ENCODE results near the gene UROD.

DNA sequence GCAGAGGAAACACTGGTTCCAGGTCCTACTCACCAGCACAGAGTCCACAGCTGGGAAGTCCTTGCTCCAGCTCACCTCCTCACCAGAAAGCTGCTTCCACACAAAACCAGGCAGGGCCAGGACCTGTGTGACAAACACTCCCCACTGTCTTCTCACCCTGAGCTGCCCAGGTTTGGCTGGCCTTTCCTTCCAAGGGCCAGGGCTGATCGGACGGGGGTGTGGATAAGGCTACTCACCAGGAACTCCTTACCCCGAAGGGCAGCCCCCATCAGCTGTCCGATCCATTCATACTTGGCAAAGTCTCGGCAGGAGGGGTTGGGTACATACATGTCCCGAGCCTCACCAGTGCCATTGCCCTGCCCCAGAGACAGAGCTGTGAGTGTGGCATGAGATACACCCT lies 6.3 kb upstream of the UROD start:
- TF ChIP-seq, protein P1, sequence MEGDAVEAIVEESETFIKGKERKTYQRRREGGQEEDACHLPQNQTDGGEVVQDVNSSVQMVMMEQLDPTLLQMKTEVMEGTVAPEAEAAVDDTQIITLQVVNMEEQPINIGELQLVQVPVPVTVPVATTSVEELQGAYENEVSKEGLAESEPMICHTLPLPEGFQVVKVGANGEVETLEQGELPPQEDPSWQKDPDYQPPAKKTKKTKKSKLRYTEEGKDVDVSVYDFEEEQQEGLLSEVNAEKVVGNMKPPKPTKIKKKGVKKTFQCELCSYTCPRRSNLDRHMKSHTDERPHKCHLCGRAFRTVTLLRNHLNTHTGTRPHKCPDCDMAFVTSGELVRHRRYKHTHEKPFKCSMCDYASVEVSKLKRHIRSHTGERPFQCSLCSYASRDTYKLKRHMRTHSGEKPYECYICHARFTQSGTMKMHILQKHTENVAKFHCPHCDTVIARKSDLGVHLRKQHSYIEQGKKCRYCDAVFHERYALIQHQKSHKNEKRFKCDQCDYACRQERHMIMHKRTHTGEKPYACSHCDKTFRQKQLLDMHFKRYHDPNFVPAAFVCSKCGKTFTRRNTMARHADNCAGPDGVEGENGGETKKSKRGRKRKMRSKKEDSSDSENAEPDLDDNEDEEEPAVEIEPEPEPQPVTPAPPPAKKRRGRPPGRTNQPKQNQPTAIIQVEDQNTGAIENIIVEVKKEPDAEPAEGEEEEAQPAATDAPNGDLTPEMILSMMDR (IDR thresholded peaks at IDR 0.05): no peak
- no peak for TF ChIP-seq EZH2 (IDR thresholded peaks at IDR 0.05; ENCODE audit: borderline replicate concordance, insufficient read depth, low read depth, low read length, poor library complexity, severe bottlenecking)

Data from B cell (primary cell).